HG03196 (cell line): ENCODE results near the gene CLCC1.

Experiments used
- ATAC-seq: cut with Tn5 transposase; IDR thresholded peaks from one replicate; pipeline ENCODE4 v1.9.1; 2021; ENCODE audit not compliant: unreplicated experiment

Gene CLCC1

GRCh38 chr1:108925920-108926319 lies 37.4 kb downstream of the CLCC1 start:
- ATAC-seq: no peak

- no peak for ATAC-seq
Observed at GRCh38 chr1:108916788-108917187, 46.5 kb downstream of the CLCC1 start.
